ENCODE data around the gene TM4SF4.

The TM4SF4 gene

GRCh38 chr3:149552700-149553099 is 78.2 kb downstream of the TM4SF4 start:
- TF ChIP-seq ZFX (IDR thresholded peaks at IDR 0.05), result no peak
- TF ChIP-seq CTCF (conservative IDR thresholded peaks at IDR 0.05), result no peak
- H3K27ac ChIP-seq, result no peak overlapping the region

Data from C4-2B (cell line).